Stimulated activated CD4-positive, alpha-beta T cell treated with anti-CD3 and anti-CD28 coated beads, Interleukin-4, amount 100 ng/mL, for 48 hours (primary cell): ENCODE measurements around the gene CREB3.

Source experiments
- DNase-seq, 2 donors: peaks; one replicate each; pipeline ENCODE4 v3.0.0-alpha.2; 2020; ENCODE audit warnings: low read depth in 2 of 2

The CREB3 gene

DNA sequence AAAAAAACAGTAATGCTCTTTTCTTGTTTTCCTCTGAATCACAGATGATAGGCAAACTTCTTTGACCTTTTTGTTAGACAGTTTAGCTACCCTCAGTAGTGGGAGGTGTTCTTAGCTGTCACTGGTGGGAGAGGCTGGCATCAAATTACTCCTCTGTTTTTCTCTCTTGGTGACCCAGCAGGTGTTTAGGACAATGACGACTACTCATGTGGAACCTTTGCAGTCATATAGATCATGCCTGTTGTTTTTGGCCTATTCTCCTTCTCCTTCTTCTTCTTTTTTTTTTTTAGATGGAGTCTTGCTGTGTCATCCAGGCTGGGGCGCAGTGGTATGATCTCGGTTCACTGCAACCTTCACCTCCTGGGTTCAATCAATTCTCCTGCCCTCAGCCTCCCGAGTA lies 43.6 kb downstream of the CREB3 start:
- no peak for DNase-seq

DNA sequence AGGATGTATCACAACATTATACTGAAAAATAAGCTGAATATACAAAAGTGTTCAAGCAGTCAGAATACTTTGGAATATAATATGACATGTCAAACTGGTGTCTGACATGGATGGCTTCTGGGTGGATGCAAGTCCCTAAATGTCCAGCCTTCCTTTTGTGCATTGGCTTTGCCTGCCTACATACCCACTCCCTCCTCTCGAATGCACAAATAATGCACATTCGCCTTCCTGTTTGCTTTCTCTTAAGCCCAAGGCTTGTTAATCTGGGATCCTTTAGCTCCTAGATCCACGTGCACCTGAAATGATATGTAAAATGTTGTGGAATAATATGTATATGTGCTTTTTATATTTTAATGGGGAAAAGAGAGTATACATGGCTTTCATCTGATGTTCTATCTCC lies 46.0 kb downstream of the CREB3 start:
- no peak for DNase-seq

- no peak for DNase-seq
Observed at GRCh38 chr9:35781066-35781465, 48.6 kb downstream of the CREB3 start.

DNA sequence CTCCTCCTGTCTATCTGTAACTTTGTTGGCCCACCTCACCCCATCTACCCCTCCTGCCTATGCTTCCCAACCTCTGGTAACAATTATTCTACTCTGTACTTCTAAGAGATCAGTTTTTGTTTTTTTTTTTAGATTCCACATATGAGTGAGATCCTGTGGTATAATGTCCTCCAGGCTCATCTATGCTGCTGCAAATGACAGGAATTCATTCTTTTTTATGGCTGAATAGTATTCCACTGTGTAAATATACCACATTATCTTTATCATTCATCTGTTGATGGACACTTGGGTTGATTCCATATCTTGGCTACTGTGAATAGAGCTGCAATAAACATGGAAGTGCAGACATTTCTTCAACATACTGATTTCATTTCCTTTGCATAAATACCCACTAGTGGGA lies 51.0 kb downstream of the CREB3 start:
- no peak for DNase-seq
